Stimulated activated CD4-positive, alpha-beta T cell treated with anti-CD3 and anti-CD28 coated beads, Interleukin-12 subunit alpha, Interleukin-12 subunit beta, amount 100 ng/mL, for 24 hours (primary cell): ENCODE results near the gene GLYATL3.

Experiments
- DNase-seq, 2 experiments: peaks; one replicate each; pipeline ENCODE4 v3.0.0-alpha.2; 2020; ENCODE audit warnings: low read depth in 2 of 2

Gene GLYATL3

DNA sequence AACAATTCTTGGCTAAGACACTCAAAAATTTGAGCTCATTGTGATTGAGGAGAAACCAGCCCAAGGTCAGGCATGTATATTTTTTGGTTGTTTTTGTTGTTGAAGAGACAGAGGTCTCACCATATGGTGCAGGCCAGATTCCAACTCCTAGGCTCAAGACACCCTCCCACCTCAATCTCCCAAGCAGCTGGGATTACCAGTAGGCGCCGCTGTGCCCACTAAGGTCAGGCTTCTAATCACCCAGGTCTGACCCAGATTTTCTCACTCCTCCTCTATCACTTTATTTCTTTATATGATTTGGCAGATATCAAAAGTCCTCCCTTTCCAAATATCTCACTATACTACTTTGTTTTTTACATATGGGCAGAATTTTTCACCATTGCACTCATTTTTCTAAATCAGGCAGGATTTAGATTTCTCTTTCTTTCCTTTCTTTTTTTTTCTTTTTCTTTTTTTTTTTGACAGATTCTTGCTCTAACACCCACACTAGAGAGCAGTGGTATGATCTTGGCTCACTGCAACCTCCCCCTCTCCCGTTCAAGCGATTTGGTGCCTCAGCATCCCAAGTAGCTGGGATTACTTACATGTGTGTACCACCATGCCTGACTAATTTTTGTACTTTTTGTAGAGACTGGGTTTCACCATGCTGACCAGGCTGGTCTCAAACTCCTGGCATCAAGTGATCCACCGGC, 49.0 kb downstream of the GLYATL3 start:
- no peak for DNase-seq

DNA sequence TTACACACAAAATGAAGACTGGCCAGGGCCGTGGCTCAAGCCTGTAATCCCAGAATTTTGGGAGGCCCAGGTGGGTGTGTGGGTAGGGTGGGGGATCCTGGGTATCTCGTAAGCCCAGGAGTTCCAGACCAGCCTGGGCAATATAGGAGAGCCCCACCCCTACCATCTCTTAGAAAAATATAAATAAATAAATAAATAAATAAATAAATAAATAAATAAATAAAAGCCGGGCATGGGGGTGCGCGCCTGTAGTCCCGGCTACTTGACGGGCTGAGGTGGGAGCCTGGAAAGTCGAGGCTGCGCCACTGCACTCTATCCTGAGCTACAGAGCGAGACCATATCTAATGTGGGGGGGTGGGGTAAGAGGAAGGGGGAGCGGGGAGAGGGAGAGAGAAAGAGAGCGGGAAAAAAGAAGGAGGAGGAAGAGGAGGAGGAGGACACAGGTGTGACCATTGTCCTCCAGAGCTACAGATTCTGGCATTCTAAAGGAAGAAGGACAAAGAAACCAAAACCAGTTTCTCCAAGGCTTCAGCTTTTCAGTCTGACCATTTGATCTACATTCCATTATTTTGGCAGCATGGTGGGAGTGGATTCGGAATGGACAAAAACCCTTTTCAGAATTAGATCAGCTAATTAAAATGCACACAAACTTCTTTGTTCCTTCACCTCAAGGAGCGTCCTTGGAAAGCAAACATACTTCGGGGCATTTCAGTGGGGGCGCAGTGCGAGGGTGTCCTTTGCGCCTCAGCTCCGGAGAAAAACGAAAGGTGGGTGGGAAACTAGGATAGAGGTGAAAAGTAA, 50.2 kb downstream of the GLYATL3 start:
- DNase-seq: no peak

- DNase-seq: no peak
These were observed 50.9 kb downstream of the GLYATL3 start, which contains the start of gene C6orf141 for GRCh38 chr6:49550492-49551077. TSS of gene C6orf141 (plus strand) at chr6:49550668. CDS start at chr6:49550793, 125 bp downstream.

DNA sequence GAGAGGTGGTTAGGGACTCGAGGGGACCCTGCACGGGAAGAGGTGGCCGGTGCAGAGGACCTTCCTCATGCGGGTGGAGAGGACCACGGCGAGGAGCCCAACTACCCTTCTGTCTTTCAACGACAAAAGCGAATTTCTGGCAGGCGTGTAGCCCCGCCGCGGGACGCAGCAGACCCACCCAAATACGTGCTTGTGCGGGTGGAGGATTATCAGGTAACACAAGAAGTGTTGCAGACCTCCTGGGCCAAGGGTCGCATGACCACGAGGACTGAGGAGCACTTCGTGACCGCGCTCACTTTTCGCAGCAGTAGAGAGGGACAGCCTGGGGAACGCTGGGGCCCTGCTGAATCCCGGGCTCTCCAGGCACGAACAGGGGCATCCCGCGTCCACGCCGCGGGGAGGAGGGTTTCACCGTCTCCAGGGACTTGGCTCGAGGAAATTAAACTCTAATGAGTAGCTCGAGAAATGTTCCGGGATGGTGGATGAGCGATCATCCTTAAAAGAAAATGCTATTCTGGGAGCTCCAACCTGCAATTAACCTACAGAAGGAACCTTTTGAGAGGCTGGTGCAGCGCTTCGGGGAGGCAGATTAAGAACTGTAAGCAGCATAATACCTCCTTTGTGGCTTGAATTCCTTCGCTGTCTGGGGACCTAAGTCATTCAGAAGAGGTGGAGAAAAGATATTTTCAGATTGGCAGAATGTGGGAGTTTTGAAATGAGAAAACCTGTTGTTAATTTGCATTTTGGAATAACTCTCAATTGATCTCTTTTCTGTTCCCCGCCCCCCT, 51.5 kb downstream of the GLYATL3 start:
- DNase-seq: no peak

DNA sequence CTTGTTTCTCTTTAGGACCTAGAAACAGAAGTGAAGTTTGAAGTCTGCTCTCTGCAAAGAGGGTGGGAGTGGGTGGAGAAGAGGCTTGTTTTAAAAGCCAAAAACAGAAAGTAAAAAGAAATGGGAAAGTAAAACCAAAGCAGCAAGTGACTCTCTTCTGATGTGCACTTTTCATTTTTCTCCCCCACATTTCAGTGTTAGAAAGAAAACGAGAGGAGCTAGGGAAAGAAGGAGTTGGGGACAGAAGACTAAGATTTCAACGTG, 52.1 kb downstream of the GLYATL3 start:
- DNase-seq: no peak

- no peak for DNase-seq
These were observed 52.9 kb downstream of the GLYATL3 start for GRCh38 chr6:49552596-49552995.

GRCh38 chr6:49553384-49553783, 53.7 kb downstream of the GLYATL3 start:
- DNase-seq: no peak

DNA sequence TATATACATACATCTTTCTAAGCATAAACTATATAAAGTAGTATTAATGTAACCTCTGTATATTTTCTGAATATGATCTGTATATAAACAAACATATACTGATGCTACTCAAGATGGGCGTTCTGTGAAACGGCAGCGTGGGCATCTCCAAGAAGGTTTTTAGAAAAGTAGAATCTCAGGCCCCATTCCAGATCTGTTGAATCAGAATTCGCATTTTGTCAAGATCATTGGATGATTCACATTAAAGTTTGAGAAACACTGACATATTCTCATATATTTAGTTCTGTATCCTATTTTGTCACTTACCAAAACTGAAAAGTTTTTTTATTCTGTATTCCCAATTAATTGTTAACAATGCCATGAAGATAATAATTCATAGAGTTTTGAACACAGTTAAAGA, 56.2 kb downstream of the GLYATL3 start:
- DNase-seq: no peak

GRCh38 chr6:49556429-49556837, 56.7 kb downstream of the GLYATL3 start:
- DNase-seq: no peak

- DNase-seq: no peak
These were observed 57.5 kb downstream of the GLYATL3 start for GRCh38 chr6:49557177-49557576.

GRCh38 chr6:49558238-49558637, 58.5 kb downstream of the GLYATL3 start:
- no peak for DNase-seq

DNA sequence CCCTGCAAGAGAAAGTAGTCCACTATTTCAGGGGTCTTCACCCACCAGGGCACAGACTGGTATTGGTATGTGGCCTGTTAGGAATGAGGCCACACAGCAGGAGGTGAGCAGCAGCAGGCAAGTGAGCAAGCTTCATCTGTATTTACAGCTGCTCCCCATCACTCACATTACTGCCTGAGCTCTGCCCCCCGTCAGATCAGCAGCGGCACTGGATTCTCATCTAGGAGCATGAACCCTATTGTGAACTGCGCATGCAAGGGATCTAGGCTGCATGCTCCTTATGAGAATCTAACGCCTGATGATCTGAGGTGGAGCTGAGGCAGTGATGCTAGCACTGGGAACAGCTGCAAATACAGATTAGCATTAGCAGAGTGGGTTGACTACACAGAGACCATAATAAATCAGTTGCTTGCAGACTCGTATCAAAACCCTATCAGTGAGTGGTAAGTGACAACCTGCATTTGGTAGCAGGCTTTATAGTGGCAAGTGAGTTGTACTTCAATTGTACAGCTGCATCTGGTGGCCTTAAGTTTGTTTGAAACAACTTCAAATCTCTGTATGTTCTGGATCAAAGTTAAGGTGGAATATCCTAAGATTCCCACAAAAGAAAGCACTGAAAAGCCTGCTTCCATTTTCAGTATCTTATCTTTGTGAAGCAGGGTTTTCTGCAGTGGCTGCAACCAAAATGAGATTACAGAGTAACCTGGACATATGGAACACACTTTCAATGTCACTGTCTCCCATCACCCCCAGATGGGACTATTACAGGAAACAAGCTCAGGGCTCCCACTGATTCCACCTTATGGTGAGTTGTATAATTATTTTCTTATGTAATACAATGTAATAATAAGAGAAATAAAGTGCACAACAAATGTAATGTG, 63.5 kb downstream of the GLYATL3 start:
- no peak for DNase-seq

GRCh38 chr6:49564552-49564951, 64.8 kb downstream of the GLYATL3 start:
- no peak for DNase-seq

DNA sequence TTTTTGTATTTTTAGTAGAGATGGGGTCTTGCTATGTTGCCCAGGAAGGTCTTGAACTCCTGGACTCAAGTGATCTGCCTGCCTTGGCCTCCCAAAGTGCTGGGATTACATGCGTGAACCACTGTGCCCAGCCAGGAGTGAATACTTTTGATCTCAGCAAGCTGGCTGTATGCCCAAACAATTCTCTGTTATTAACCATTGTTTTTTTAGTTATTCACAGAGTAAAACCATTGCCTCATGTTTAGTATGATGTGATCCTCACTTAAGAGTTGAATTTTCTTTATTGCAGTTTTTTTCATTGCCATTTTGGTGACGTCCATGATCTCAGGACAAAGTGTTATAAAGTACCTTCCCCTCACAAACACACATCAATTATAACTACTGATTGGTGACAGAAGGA, 65.5 kb downstream of the GLYATL3 start:
- DNase-seq: no peak

DNA sequence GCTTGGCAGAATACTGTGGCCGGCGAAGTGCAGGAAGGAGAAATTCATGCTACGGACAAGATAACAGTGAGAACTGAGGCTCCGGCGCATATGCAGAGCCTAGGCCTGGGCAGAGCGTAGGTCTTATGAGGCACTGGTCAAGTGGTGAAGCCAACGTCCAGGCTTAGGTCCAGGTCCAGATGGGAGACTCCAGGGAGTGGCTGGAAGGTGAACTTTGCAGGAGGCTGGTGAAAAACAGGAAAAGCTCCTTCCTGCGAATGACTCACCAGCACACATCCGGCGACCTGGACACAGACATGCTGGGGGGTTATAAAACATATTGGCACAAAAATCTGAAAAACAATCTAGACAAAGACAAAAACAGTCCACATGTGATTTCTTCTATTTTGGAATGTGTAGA, 66.1 kb downstream of the GLYATL3 start:
- DNase-seq: no peak

- DNase-seq: no peak
These were observed 70.9 kb downstream of the GLYATL3 start for GRCh38 chr6:49570474-49571079.

DNA sequence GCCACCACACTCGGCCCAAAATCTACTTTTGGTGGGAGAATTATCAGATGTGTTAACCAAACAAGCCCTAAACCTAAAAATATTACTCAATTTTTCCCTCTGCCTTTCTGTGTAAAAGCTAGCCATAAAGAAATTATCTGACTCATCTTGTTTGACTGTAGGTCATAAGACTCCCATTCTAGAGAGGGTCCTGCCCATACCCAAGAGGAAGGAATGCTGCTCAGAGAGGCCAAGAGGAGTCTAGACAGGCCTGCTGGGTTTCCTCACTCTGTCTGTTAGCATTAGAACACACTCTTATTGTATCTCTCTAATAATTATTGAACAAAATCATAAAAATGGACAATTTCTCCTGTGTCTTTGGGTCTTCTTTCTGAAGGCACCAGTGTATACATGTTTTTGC, 76.9 kb downstream of the GLYATL3 start:
- DNase-seq: no peak
